HCT116 (cell line): Measurements from ENCODE around the gene PDSS1.

Experiments
- CTCF ChIP-seq, 3 experiments: fragments of 200-600 bp in 1 of 3; sonication (generic) in 1 of 3; IDR thresholded peaks in 2 of 3; conservative IDR thresholded peaks in 1 of 3; 2 replicates each; pipeline ENCODE4 v1.5.1; 2012 to 2017; ENCODE audit warnings: low read depth in 2 of 3, low read length in 2 of 3, antibody characterized with exemption in 1 of 3, borderline replicate concordance in 1 of 3, control low read depth in 1 of 3, mild to moderate bottlenecking in 1 of 3, mixed read lengths in 1 of 3, mixed run types in 1 of 3, moderate library complexity in 1 of 3; ENCODE audit not compliant: insufficient read depth in 1 of 3
- ELF1 ChIP-seq: IDR thresholded peaks from 2 replicates; pipeline ENCODE4 v1.6.1; 2012; ENCODE audit warnings: low read depth, borderline replicate concordance
- EZH2 ChIP-seq: fragments of 200-600 bp; sonication (generic); IDR thresholded peaks from 2 replicates; pipeline ENCODE4 v1.6.1; 2017; ENCODE audit warnings: antibody characterized with exemption, mixed run types
- EZH2phosphoT487 ChIP-seq: fragments of 200-600 bp; IDR thresholded peaks from 2 replicates; pipeline ENCODE4 v1.6.1; 2018; ENCODE audit warnings: antibody characterized with exemption, borderline replicate concordance
- POLR2A ChIP-seq: IDR thresholded peaks from 2 replicates; pipeline ENCODE4 v1.7.0; 2011; ENCODE audit warnings: borderline replicate concordance; ENCODE audit not compliant: insufficient read depth, insufficient read length; ENCODE audit errors: extremely low read depth
- RAD21 ChIP-seq: IDR thresholded peaks from 2 replicates; pipeline ENCODE4 v1.6.1; 2012; ENCODE audit warnings: low read depth, mild to moderate bottlenecking
- SRF ChIP-seq: IDR thresholded peaks from 2 replicates; pipeline ENCODE4 v1.6.1; 2012; ENCODE audit warnings: low read depth
- ZFX ChIP-seq: fragments of 450-650 bp; IDR thresholded peaks from 2 replicates; pipeline ENCODE4 v1.6.1; 2017
- ZNF274 ChIP-seq: fragments of 200-500 bp; sonication (Bioruptor generic); IDR thresholded peaks from 2 replicates; pipeline ENCODE4 v1.6.1; 2014; ENCODE audit warnings: mild to moderate bottlenecking, low read depth, low read length, inconsistent platforms

DNA sequence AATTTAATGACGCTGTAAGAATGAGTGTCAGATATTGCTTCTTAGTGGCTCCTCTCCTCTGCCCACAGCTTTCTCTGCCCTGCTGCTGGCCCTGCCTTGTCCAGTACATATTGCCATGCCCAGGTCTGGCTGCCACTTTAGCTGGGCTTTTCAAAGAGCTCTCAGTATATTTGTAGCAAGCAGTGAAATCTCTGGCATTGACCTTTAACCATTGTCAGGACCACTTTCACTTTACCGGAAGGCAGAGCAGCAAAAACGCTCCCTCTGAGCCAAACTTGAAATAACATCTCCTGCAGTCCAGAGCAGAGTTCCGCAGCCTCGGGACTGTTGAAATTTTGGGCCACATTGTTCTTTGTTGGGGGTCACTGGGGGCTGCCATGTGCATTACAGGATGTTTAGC is 13.8 kb downstream of the PDSS1 start:
- TF ChIP-seq POLR2A (no peak), SRF (no peak), CTCF (IDR thresholded peaks at IDR 0.05 in 2 of 3, conservative IDR thresholded peaks at IDR 0.05 in 1 of 3; ENCODE audit: borderline replicate concordance in 1 of 3, insufficient read depth in 1 of 3, low read depth in 2 of 3, low read length in 2 of 3) (no peak), RAD21 (no peak), EZH2phosphoT487 (no peak), ZNF274 (no peak), ELF1 (no peak), ZFX (no peak), EZH2 (no peak)
